ENCODE results near the gene TPD52L2.

DNA sequence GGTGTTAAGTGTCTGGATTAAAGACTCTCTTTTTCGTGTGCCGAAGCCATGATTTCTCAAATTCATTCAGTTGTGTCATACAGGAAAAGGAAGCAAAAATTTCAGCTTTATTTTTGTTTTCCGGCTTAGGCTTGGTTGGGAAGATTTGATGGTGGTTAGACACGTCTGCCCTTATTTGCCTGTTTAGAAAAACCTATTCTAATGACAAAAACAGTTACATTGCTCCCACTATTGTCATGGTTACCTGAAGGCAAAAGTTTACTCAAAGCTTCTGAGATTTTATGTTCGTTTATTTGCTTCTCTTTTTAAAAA lies 30.8 kb downstream of the TPD52L2 start:
- TF ChIP-seq EZH2 (IDR thresholded peaks at IDR 0.05; ENCODE audit: borderline replicate concordance, low read length) = no peak
- TF ChIP-seq, protein P1, sequence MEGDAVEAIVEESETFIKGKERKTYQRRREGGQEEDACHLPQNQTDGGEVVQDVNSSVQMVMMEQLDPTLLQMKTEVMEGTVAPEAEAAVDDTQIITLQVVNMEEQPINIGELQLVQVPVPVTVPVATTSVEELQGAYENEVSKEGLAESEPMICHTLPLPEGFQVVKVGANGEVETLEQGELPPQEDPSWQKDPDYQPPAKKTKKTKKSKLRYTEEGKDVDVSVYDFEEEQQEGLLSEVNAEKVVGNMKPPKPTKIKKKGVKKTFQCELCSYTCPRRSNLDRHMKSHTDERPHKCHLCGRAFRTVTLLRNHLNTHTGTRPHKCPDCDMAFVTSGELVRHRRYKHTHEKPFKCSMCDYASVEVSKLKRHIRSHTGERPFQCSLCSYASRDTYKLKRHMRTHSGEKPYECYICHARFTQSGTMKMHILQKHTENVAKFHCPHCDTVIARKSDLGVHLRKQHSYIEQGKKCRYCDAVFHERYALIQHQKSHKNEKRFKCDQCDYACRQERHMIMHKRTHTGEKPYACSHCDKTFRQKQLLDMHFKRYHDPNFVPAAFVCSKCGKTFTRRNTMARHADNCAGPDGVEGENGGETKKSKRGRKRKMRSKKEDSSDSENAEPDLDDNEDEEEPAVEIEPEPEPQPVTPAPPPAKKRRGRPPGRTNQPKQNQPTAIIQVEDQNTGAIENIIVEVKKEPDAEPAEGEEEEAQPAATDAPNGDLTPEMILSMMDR (IDR thresholded peaks at IDR 0.05; ENCODE audit: low read length) = no peak

Measured in OCI-LY1 (cell line).